Liver (tissue), 9 donors: ENCODE data around the gene EHMT1. TPM values are rescaled to one million over a fixed set of nuclear protein-coding genes. Genes with fewer than 3 reads are reported as not detected.

ENCODE experiments used
- DNase-seq: peaks from one replicate; pipeline ENCODE4 v3.0.0-alpha.2; 2017; ENCODE audit warnings: low spot score
- H3K27ac ChIP-seq, 2 donors: one replicate each; pipeline ENCODE4 v1.7.0; 2013; ENCODE audit warnings: inconsistent platforms in 2 of 2, low read length in 2 of 2, control low read depth in 1 of 2, low read depth in 1 of 2, mild to moderate bottlenecking in 1 of 2
- H3K27me3 ChIP-seq, 4 donors: one replicate each; pipeline versions ENCODE4 v1.6.1 to v1.7.0; 2013; ENCODE audit warnings: low read length in 3 of 4, inconsistent platforms in 1 of 4, mild to moderate bottlenecking in 1 of 4, moderate library complexity in 1 of 4; ENCODE audit not compliant: control insufficient read depth in 4 of 4, insufficient read depth in 4 of 4
- H3K36me3 ChIP-seq, 4 donors: one replicate each; pipeline versions ENCODE4 v1.6.1 to v1.7.0; 2013; ENCODE audit warnings: low read length in 3 of 4, mild to moderate bottlenecking in 3 of 4, low read depth in 1 of 4, moderate library complexity in 1 of 4; ENCODE audit not compliant: control insufficient read depth in 4 of 4, insufficient read depth in 3 of 4
- H3K4me1 ChIP-seq, 4 donors: one replicate each; pipeline versions ENCODE4 v1.6.1 to v1.7.0; 2013; ENCODE audit warnings: low read length in 3 of 4, mild to moderate bottlenecking in 3 of 4, moderate library complexity in 1 of 4; ENCODE audit not compliant: control insufficient read depth in 4 of 4, insufficient read depth in 4 of 4
- H3K4me3 ChIP-seq, 3 donors: one replicate each; pipeline versions ENCODE4 v1.6.1 to v1.7.0; 2013; ENCODE audit warnings: low read length in 3 of 3, control low read depth in 1 of 3, low read depth in 1 of 3, mild to moderate bottlenecking in 1 of 3
- H3K9ac ChIP-seq, 2 donors: one replicate each; pipeline ENCODE4 v1.7.0; 2013; ENCODE audit warnings: low read length in 2 of 2, mild to moderate bottlenecking in 2 of 2, moderate library complexity in 2 of 2, control low read depth in 1 of 2, low read depth in 1 of 2
- H3K9me3 ChIP-seq, 4 donors: one replicate each; pipeline versions ENCODE4 v1.6.1 to v1.7.0; 2013; ENCODE audit warnings: low read length in 3 of 4; ENCODE audit not compliant: control insufficient read depth in 4 of 4
- CTCF ChIP-seq: fragments of 150-350 bp; IDR thresholded peaks from 2 replicates; pipeline ENCODE4 v1.5.1; 2017; ENCODE audit warnings: improper control_type of control experiment, low read depth, low read length; ENCODE audit not compliant: missing input control
- EGR1 ChIP-seq, 2 donors: IDR thresholded peaks; 2 replicates each; pipeline ENCODE4 v1.6.1; 2016 to 2018; ENCODE audit warnings: antibody characterized with exemption in 2 of 2, low read depth in 2 of 2
- FOXA1 ChIP-seq: IDR thresholded peaks from 2 replicates; pipeline ENCODE4 v1.6.1; 2016; ENCODE audit warnings: antibody characterized with exemption
- FOXA2 ChIP-seq: IDR thresholded peaks from 2 replicates; pipeline ENCODE4 v1.6.1; 2016; ENCODE audit warnings: antibody characterized with exemption
- GABPA ChIP-seq, 2 donors: IDR thresholded peaks in 1 of 2; conservative IDR thresholded peaks in 1 of 2; 2 replicates each; pipeline ENCODE4 v1.6.1; 2016; ENCODE audit warnings: antibody characterized with exemption in 2 of 2, mild to moderate bottlenecking in 1 of 2, moderate library complexity in 1 of 2
- HNF4A ChIP-seq, 2 donors: conservative IDR thresholded peaks; 2 replicates each; pipeline ENCODE4 v1.6.1; 2016; ENCODE audit warnings: antibody characterized with exemption in 2 of 2, mild to moderate bottlenecking in 2 of 2
- HNF4G ChIP-seq: IDR thresholded peaks from 2 replicates; pipeline ENCODE4 v1.6.1; 2016; ENCODE audit warnings: antibody characterized with exemption
- JUND ChIP-seq, 2 donors: IDR thresholded peaks; 2 replicates each; pipeline ENCODE4 v1.6.1; 2016; ENCODE audit warnings: antibody characterized with exemption in 2 of 2
- NR2F2 ChIP-seq: IDR thresholded peaks from 2 replicates; pipeline ENCODE4 v1.6.1; 2016; ENCODE audit warnings: antibody characterized with exemption
- RAD21 ChIP-seq, 2 donors: IDR thresholded peaks; 2 replicates each; pipeline ENCODE4 v1.6.1; 2016; ENCODE audit warnings: antibody characterized with exemption in 2 of 2, mild to moderate bottlenecking in 2 of 2
- REST ChIP-seq: IDR thresholded peaks from 2 replicates; pipeline ENCODE4 v1.6.1; 2016; ENCODE audit warnings: antibody characterized with exemption, mild to moderate bottlenecking
- RXRA ChIP-seq, 2 donors: IDR thresholded peaks; 2 replicates each; pipeline ENCODE4 v1.6.1; 2017 to 2018; ENCODE audit warnings: antibody characterized with exemption in 2 of 2, mild to moderate bottlenecking in 1 of 2
- TAF1 ChIP-seq: conservative IDR thresholded peaks from 2 replicates; pipeline ENCODE4 v1.6.1; 2016; ENCODE audit warnings: antibody characterized with exemption, mild to moderate bottlenecking
- YY1 ChIP-seq: IDR thresholded peaks from 2 replicates; pipeline ENCODE4 v1.6.1; 2016; ENCODE audit warnings: antibody characterized with exemption, mild to moderate bottlenecking
- ZBTB33 ChIP-seq: IDR thresholded peaks from 2 replicates; pipeline ENCODE4 v1.6.1; 2016; ENCODE audit warnings: antibody characterized with exemption
- WGBS: extraction: QIAGEN DNeasy Blood & Tissue Kit; methylation state at CpG from one replicate; pipeline ENCODE4 v1.1.7; 2013; 5-methylcytosine and 5-hydroxymethylcytosine counted together
- polyA plus RNA-seq, 2 donors: library from polyadenylated mRNA; stranded (reverse) in 1 of 2; unstranded in 1 of 2; fragments of 200-250 nt in 1 of 2; fragments of >200 nt in 1 of 2; fragmentation: Nextera tagmentation in 1 of 2; extraction: Ambion mirVana in 1 of 2; gene quantifications; one replicate each; pipeline versions ENCODE4 v1.2.1 to v1.2.3, GENCODE V29; 2013 to 2015
- total RNA-seq, 2 donors: library from RNA; depleted of rRNA; stranded (reverse); fragments of >200 nt; gene quantifications; one replicate each; pipeline ENCODE4 v1.2.3, GENCODE V29; 2014
- donor health status: healthy.
- donor health status: healthy.
- donor health status: healthy.
- donor health status: healthy.
- donor health status: healthy.

The EHMT1 gene
- total and polyA plus RNA-seq, 4 donors, result 16.1 to 48.2 (median 27.3) TPM

GRCh38 chr9:137674976-137675320, 56.1 kb downstream of the EHMT1 start:
- DNase-seq, result no peak

GRCh38 chr9:137676998-137677397, 58.2 kb downstream of the EHMT1 start:
- Histone ChIP-seq H3K36me3 (peaks cover 0 to 3% (median 1%) of the 10 kb centered on the region in 4 donors), H3K27ac (no peak overlapping the region), H3K9ac (no peak overlapping the region), H3K4me1 (peaks cover 2 to 28% (median 10%) of the 10 kb centered on the region in 4 donors), H3K27me3 (no peaks in the 10 kb centered on the region), H3K4me3 (no peak overlapping the region), H3K9me3 (no peaks in the 10 kb centered on the region)
- DNase-seq, result no peak
- TF ChIP-seq TAF1 (no peak), RXRA (IDR thresholded peaks at IDR 0.05) (no peak), YY1 (no peak), HNF4G (no peak), GABPA (IDR thresholded peaks at IDR 0.05 in 1 of 2, conservative IDR thresholded peaks at IDR 0.05 in 1 of 2) (no peak), REST (no peak), EGR1 (IDR thresholded peaks at IDR 0.05; ENCODE audit: low read depth in 2 of 2) (no peak), JUND (IDR thresholded peaks at IDR 0.05) (no peak), HNF4A (conservative IDR thresholded peaks at IDR 0.05) (no peak), ZBTB33 (no peak), NR2F2 (no peak), CTCF (no peak), FOXA1 (no peak), RAD21 (IDR thresholded peaks at IDR 0.05) (no peak)
- 89% methylated on average over 12 of the region's 12 CpGs for WGBS

More at GRCh38 chr9:137674976-137675320, 56.1 kb downstream of the EHMT1 start:
- Histone ChIP-seq H3K9me3 (no peaks in the 10 kb centered on the region), H3K36me3 (peaks cover 0 to 3% (median 1%) of the 10 kb centered on the region in 4 donors), H3K4me1 (peaks cover 3 to 46% (median 27%) of the 10 kb centered on the region in 4 donors), H3K27me3 (no peaks in the 10 kb centered on the region), H3K4me3 (no peak overlapping the region), H3K9ac (no peak overlapping the region), H3K27ac (no peak overlapping the region)
- 92% methylated on average over 5 of the region's 5 CpGs for WGBS
- TF ChIP-seq HNF4G, result no peak
- no peak for TF ChIP-seq FOXA2
- no peak for TF ChIP-seq YY1
- no peak for TF ChIP-seq RAD21 (IDR thresholded peaks at IDR 0.05)
- no peak for TF ChIP-seq TAF1
- TF ChIP-seq RXRA (IDR thresholded peaks at IDR 0.05), result no peak
